Sciatic nerve (tissue), 2 donors: ENCODE results near the gene OPCML. TPM values are rescaled to one million over a fixed set of nuclear protein-coding genes. Genes with fewer than 3 reads are reported as not detected.

Experiments
- ATAC-seq: fragments of 200-7000 bp; cut with Tn5 transposase; one replicate; pipeline ENCODE4 v1.9.1; 2020; ENCODE audit warnings: mild to moderate bottlenecking, moderate library complexity
- DNase-seq: peaks from one replicate; pipeline ENCODE4 v3.0.0-alpha.2; 2020; ENCODE audit warnings: low spot score
- intact Hi-C: fragments of 100-400 bp; cut with DNase I; formaldehyde crosslinking; loops from one replicate; pipeline ENCODE4 v1.14.2; 2022
- total RNA-seq: library from RNA; stranded (reverse); fragmentation: NEBNext Ultra II Directional; extraction: Animal tissue kit (Norgen Biotek cat#: 25700); gene quantifications from one replicate; pipeline ENCODE4 v1.2.1, GENCODE V29; 2021
- donor health status: DM: no; HTN: no; CAD: no.
- donor health status: DM: no; HTN: no; CAD: no.

The OPCML gene
- total RNA-seq, 1 donor from 2014 or later, result 4.5 TPM

- ATAC-seq, result no peak
- no peak for DNase-seq
- intact Hi-C loops, result no loop called here
These were observed 25.1 kb downstream of the OPCML start for GRCh38 chr11:133507185-133507584.

DNA sequence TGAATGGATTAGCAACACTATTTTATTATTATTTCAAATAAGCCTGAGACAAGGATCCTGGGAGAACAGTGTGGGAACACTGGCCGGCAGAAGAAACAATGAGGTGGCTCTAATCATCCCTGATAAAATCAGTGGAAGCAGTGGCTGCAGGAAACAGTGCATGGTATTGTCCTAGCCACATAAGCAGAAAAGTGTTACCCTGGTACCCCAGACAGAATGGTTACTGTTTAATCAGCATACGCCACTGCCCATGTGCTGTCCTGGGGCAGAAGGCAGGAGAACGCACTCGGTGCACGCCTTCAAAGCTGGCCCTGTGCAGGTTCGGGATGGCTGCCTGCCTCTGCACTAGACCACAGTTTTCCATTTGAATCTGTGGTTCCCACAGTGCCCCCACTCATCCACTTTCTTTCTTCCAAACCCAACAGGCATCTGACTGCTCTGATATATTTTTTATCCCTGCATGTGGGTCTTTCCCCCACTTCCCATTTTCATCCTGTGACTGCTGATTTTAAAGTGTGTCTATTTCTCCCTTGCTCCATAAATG lies 25.7 kb downstream of the OPCML start:
- intact Hi-C loops, result no loop called here
- DNase-seq (no peak), ATAC-seq (no peak)

GRCh38 chr11:133506023-133506422 lies 26.3 kb downstream of the OPCML start:
- no peak for ATAC-seq
- no peak for DNase-seq
- intact Hi-C loops, result no loop called here

DNA sequence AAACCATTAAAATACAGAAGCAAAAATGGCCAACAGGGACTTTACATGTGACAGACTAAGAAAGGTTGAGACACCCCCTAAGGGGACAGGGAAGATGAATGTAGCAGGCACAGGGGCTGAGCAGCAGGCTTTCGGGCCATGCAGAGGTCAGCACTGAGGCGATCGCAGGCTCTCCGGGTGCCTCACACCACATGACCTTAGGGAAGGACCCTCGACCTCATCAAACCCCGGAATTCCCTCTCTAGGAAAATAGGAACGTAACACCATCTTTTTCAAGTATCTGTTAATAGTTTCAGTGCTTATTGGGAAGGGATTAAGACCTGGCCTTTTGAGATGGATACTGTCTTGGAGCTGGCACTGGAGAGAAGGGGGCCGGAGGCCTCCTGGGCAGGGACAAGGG lies 27.4 kb downstream of the OPCML start:
- ATAC-seq (no peak), DNase-seq (no peak)
- intact Hi-C loops, result no loop called here

- ATAC-seq (no peak), DNase-seq (no peak)
- intact Hi-C loops, result no loop called here
These were observed 28.5 kb downstream of the OPCML start for GRCh38 chr11:133503776-133504175.

GRCh38 chr11:133503236-133503635 lies 29.1 kb downstream of the OPCML start:
- intact Hi-C loops, result no loop called here
- no peak for ATAC-seq
- no peak for DNase-seq

- intact Hi-C loops, result no loop called here
- ATAC-seq, result no peak
- no peak for DNase-seq
These were observed 30.4 kb downstream of the OPCML start for GRCh38 chr11:133501643-133502539.

DNA sequence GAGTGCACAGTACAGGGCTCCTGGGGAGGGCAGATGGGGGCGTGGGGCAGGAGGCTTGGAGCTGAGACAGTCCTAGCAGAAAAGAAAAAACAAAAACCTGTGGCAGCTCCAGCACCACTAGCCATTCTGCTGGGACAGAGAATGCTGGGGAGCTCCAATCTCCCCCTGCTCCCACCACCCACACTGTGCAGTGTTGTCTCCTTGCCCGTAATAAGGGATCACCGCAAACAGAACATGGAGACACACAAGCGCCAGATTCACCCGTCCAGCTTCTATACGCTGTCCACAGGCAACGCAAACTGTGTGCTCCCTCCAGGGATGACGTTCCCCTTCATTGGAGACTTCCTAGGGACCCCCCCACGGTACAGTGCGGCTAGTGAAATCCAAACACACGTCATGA lies 31.4 kb downstream of the OPCML start:
- ATAC-seq (no peak), DNase-seq (no peak)
- intact Hi-C loops, result no loop called here

DNA sequence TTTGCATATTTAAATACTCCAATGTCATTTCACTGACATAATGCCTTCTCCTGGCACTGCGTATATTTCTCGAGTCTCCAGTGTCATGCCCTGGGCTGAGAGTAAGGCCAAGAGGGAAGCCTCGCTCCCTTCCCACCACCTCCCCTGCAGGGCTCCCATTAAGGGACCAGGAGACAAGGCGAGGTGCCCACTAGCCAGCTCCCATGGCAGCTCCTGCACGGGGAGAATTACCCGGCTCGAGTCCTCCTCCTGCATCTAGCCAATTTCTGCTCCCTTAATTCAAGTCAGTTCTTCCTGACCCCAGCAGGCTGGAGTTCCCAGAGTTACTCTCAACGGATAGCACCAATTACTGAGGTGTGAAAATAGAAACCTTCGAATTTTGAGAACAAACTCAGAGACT lies 31.9 kb downstream of the OPCML start:
- intact Hi-C loops, result no loop called here

GRCh38 chr11:133498969-133499368 lies 33.3 kb downstream of the OPCML start:
- intact Hi-C loops, result no loop called here
- DNase-seq (no peak), ATAC-seq (no peak)

More for the DNA sequence above, 31.9 kb downstream of the OPCML start:
- ATAC-seq, result no peak
- DNase-seq, result no peak

GRCh38 chr11:133497477-133498140 lies 34.7 kb downstream of the OPCML start:
- ATAC-seq (no peak), DNase-seq (no peak)
- intact Hi-C loops, result no loop called here

DNA sequence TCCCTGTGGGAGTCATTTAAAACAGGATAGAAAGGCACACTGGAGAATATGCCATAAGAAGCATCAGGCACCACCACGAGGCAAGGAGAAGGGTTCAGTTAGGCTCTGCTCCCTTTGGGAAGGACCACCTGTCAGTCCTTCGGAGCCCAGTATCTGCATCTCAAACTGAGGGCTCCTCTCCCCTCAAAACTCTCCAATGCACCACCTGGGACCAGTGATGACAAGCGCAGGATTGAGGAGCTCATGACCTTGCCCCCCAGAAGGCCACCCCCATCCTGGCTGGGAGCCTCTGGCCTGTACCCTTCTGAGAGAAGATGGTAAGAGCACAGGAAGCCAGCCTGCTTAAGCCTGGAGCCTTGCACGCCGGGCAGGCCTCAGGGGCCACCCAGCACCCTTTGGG lies 39.4 kb downstream of the OPCML start:
- intact Hi-C loops, result no loop called here
- ATAC-seq (no peak), DNase-seq (no peak)

- ATAC-seq, result no peak
- intact Hi-C loops, result no loop called here
- no peak for DNase-seq
These were observed 40.5 kb downstream of the OPCML start for GRCh38 chr11:133491680-133492383.

- DNase-seq (no peak), ATAC-seq (no peak)
- intact Hi-C loops, result no loop called here
These were observed 51.6 kb downstream of the OPCML start for GRCh38 chr11:133480722-133481121.

GRCh38 chr11:133479209-133479608 lies 53.1 kb downstream of the OPCML start:
- DNase-seq (no peak), ATAC-seq (no peak)
- intact Hi-C loops, result no loop called here

DNA sequence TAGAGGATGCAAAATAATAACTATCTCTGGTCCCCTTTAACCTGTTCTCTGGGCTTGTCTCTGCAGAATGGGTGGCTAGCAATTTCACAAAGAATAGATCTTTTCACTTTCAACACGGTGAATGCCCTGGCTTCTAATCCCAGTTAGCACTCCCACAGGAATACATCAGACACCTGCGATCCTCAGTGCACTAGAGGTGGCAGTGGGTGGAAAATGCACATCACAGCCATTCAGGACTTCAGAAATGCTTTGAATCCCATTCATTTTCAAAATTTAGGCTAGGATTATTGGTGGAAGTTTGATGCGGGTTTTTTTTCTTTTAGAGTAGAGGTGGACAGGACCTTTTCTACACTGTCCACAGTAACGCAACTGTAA lies 55.1 kb downstream of the OPCML start:
- no peak for DNase-seq
- no peak for ATAC-seq
- intact Hi-C loops, result no loop called here

DNA sequence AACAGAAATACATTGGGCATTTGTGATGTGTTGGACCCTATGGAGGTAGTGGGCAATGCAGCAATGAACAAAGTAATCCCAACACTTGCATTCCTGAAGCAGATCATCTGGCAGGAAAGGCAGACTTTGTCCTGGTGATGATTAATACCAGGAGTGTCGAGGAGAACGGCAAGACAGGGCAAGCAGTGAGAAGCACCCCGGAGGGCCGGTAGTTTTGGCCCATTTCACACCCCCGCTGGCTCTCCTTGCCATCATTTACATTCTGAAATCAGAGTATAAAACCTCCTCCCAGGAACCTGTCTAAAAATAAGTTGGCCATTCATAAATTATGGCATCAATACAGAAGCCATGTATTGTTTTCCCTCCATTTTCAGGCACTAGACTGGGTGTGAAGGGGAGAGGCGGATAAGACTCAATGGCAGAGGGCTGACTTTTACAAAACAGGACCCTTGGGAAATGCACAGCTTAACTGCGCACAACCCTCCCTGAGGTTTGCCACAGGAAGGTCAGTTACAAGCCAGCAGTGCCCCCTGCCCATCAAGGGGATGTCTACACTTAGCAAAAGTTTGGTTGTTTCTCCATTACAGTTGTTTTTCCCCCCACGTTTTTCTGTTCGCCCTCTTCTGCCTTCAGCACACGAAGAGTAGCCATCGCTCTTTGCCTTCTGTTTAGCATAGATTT lies 55.6 kb downstream of the OPCML start:
- ATAC-seq (no peak), DNase-seq (no peak)
- intact Hi-C loops, result no loop called here

- ATAC-seq, result no peak
- DNase-seq, result no peak
- intact Hi-C loops, result no loop called here
These were observed 57.8 kb downstream of the OPCML start for GRCh38 chr11:133474461-133474860.

DNA sequence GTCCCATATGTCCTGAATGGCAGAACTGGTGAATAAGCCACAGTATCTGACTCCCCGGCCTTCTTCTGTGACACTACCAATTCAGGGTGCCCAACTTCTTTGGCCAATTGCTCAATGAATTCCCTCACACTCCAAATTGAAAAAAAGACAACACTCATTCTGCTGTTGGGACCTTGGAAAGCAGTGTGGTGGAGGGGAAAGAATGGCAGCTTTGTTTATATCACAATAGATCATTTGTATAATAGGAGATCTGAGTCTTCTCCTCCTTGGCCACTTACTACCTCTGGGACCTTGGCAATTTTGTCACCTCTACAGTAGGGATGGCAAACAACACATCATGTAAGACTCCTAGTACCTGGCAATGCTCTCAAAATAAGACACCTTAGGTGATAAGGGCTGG lies 64.6 kb downstream of the OPCML start:
- intact Hi-C loops, result no loop called here
- ATAC-seq (no peak), DNase-seq (no peak)
